SH-SY5Y (cell line): ENCODE data around the gene PRKCB.

ENCODE experiments used
- GATA2 ChIP-seq: IDR thresholded peaks from 2 replicates; pipeline ENCODE4 v1.6.1; 2011; ENCODE audit warnings: mild to moderate bottlenecking, low read depth, low read length
- GATA3 ChIP-seq: IDR thresholded peaks from 2 replicates; pipeline ENCODE4 v1.6.1; 2011; ENCODE audit warnings: low read depth, mild to moderate bottlenecking, low read length, moderate library complexity

GRCh38 chr16:23902034-23902747 lies 66.4 kb downstream of the PRKCB start:
- TF ChIP-seq GATA3 (no peak), GATA2 (no peak)
